K562 (cell line): ENCODE results near the gene CREB3L1. TPM values are rescaled to one million over a fixed set of nuclear protein-coding genes. Genes with fewer than 3 reads are reported as not detected.

Experiments
- BHLHE40 ChIP-seq: IDR thresholded peaks from 2 replicates; pipeline ENCODE4 v1.6.1; 2011; ENCODE audit warnings: low read length, improper control_type of control experiment
- BRF2 ChIP-seq: IDR thresholded peaks from 3 replicates; pipeline ENCODE4 v1.6.1; 2011; ENCODE audit warnings: borderline replicate concordance, mild to moderate bottlenecking; ENCODE audit not compliant: insufficient read length, insufficient read depth
- CHD2 ChIP-seq: IDR thresholded peaks from 2 replicates; pipeline ENCODE4 v1.6.1; 2011; ENCODE audit warnings: low read depth, low read length
- ERF ChIP-seq: fragments of 450-650 bp; formaldehyde crosslinking; IDR thresholded peaks from 2 replicates; pipeline ENCODE4 v1.4.0; 2020; ENCODE audit warnings: mild to moderate bottlenecking, mixed read lengths
- HMGXB4 ChIP-seq: sonication (generic); formaldehyde crosslinking; IDR thresholded peaks from 2 replicates; pipeline ENCODE4 v1.8.1; 2023; ENCODE audit warnings: mild to moderate bottlenecking, missing genetic modification reagents
- HNRNPUL1 ChIP-seq: fragments of 200-400 bp; formaldehyde crosslinking; IDR thresholded peaks from 2 replicates; pipeline ENCODE4 v1.6.1; 2017; ENCODE audit warnings: low read length
- L3MBTL2 ChIP-seq: fragments of 450-650 bp; IDR thresholded peaks from 2 replicates; pipeline ENCODE4 v1.6.1; 2016; ENCODE audit warnings: mild to moderate bottlenecking, moderate library complexity
- PHF8 ChIP-seq: fragments of 200-600 bp; sonication (generic); IDR thresholded peaks from 2 replicates; pipeline ENCODE4 v1.6.1; 2012; ENCODE audit warnings: mixed run types, mild to moderate bottlenecking, inconsistent platforms, low read length, moderate library complexity, borderline replicate concordance
- RREB1 ChIP-seq: fragments of 250-450 bp; sonication (Bioruptor Pico); IDR thresholded peaks from 2 replicates; pipeline ENCODE4 v1.4.0; 2020
- SP1 ChIP-seq: sonication (generic); formaldehyde crosslinking; IDR thresholded peaks from 2 replicates; pipeline ENCODE4 v1.8.1; 2022; ENCODE audit warnings: mild to moderate bottlenecking, missing genetic modification reagents
- SUPT5H ChIP-seq: fragments of 450-650 bp; IDR thresholded peaks from 2 replicates; pipeline ENCODE4 v1.6.1; 2016
- TARDBP ChIP-seq: fragments of 450-650 bp; IDR thresholded peaks from 2 replicates; pipeline ENCODE4 v1.6.1; 2016
- TCF3 ChIP-seq: sonication (generic); formaldehyde crosslinking; IDR thresholded peaks from 2 replicates; pipeline ENCODE4 v1.4.0; 2020; ENCODE audit warnings: mild to moderate bottlenecking, missing genetic modification reagents
- TEAD1 ChIP-seq, 2 experiments: fragments of 450-650 bp in 1 of 2; sonication (generic) in 1 of 2; formaldehyde crosslinking; IDR thresholded peaks; 2 replicates each; pipeline versions ENCODE4 v1.4.0 to v1.8.0; 2020 to 2022; ENCODE audit warnings: mild to moderate bottlenecking in 2 of 2, missing genetic modification reagents in 1 of 2
- ZBTB9 ChIP-seq: fragments of 450-650 bp; formaldehyde crosslinking; IDR thresholded peaks from 2 replicates; pipeline ENCODE4 v1.4.0; 2020; ENCODE audit warnings: mild to moderate bottlenecking, moderate library complexity
- ZNF707 ChIP-seq: fragments of 250-450 bp; sonication (Bioruptor Pico); conservative IDR thresholded peaks from 2 replicates; pipeline ENCODE4 v1.8.0; 2022; ENCODE audit warnings: inconsistent platforms, mild to moderate bottlenecking, moderate library complexity
- polyA plus RNA-seq, 8 experiments: library from polyadenylated mRNA; depleted of rRNA in 4 of 8; stranded (reverse) in 5 of 8; unstranded in 3 of 8; fragments of >200 nt; fragmentation: Nextera tagmentation in 2 of 8; fragmentation: Illumina TruSeq in 1 of 8; extraction: Ambion mirVana in 2 of 8; extraction: Trizol in 1 of 8; gene quantifications; 2 replicates each; pipeline versions ENCODE4 v1.2.1 to v1.2.3, GENCODE V29; 2011 to 2014; ENCODE audit warnings: inconsistent platforms in 1 of 8, missing spikeins in 1 of 8
- total RNA-seq, 7 experiments: library from RNA; depleted of rRNA in 6 of 7; stranded (reverse); fragments of >200 nt in 6 of 7; fragmentation: Illumina TruSeq in 2 of 7; extraction: Trizol in 2 of 7; gene quantifications; 2 replicates each; pipeline versions ENCODE4 v1.2.1 to v1.2.3, GENCODE V29; 2011 to 2021; ENCODE audit warnings: low replicate concordance in 1 of 7

CREB3L1 gene
- total and polyA plus RNA-seq, 9 of the 15 experiments (the other 6 are each of a cell fraction or from before 2014, with no cell fraction given): 1.2 to 27.6 (median 3.7) TPM

GRCh38 chr11:46295312-46296058, 18.0 kb downstream of the CREB3L1 start (continued):
- peak; percentile 67; the same call in 1 of the 2 replicates for TF ChIP-seq PHF8
- TF ChIP-seq SUPT5H: peak; percentile 73
- TF ChIP-seq BRF2: no peak
- peak; percentile 88 for TF ChIP-seq L3MBTL2
- TF ChIP-seq CHD2: peak; percentile 53
- 0 out of 4 replicates have a peak, but pooled peaks of 1 of the 2 experiments have one; percentile 48 for TF ChIP-seq TEAD1 (CRISPR knock-in tag; IDR thresholded peaks at IDR 0.05)
- peak; percentile 35; the same call in 1 of the 2 replicates for TF ChIP-seq TCF3 (CRISPR knock-in tag)
- 0 out of 2 replicates have a peak, but pooled peaks have one; percentile 7 for TF ChIP-seq ZNF707 (CRISPR knock-in tag)
- TF ChIP-seq BHLHE40: 0 out of 2 replicates have a peak, but pooled peaks have one; percentile 9
- TF ChIP-seq RREB1 (CRISPR knock-in tag): peak; percentile 66; the same call in 1 of the 2 replicates
- no peak for TF ChIP-seq HMGXB4 (CRISPR knock-in tag)
- TF ChIP-seq ZBTB9 (CRISPR knock-in tag): peak; percentile 43; the same call in 1 of the 2 replicates
- TF ChIP-seq ERF (CRISPR knock-in tag): peak; percentile 37; the same call in 1 of the 2 replicates
- no peak for TF ChIP-seq HNRNPUL1
- peak; percentile 57 for TF ChIP-seq SP1 (CRISPR knock-in tag)
- TF ChIP-seq TARDBP: no peak
